Neural cell (in vitro differentiated cells): ENCODE data around the gene SLC52A1. TPM values are rescaled to one million over a fixed set of nuclear protein-coding genes. Genes with fewer than 3 reads are reported as not detected.

Source experiments
- H2AFZ ChIP-seq: fragments of 200-600, 300-800 bp; sonication (generic), shearing (Covaris generic); 2 replicates; pipeline ENCODE4 v1.6.0; 2014; ENCODE audit warnings: low read depth, mild to moderate bottlenecking, antibody characterized with exemption, low read length, moderate library complexity
- H3F3A ChIP-seq: fragments of 200-600 bp; shearing (Covaris generic); 2 replicates; pipeline ENCODE4 v1.6.1; 2016; ENCODE audit warnings: mild to moderate bottlenecking, moderate library complexity, mixed read lengths, antibody characterized with exemption, low read length; ENCODE audit not compliant: insufficient read depth, poor library complexity, severe bottlenecking
- H3K27ac ChIP-seq: fragments of 200-600, 300-800 bp; sonication (generic), shearing (Covaris generic); 2 replicates; pipeline ENCODE4 v1.5.1; 2014; ENCODE audit warnings: mild to moderate bottlenecking, low read length, moderate library complexity
- H3K27me3 ChIP-seq: fragments of 300-800, 200-600 bp; sonication (generic), shearing (Covaris generic); 2 replicates; pipeline ENCODE4 v1.6.0; 2014; ENCODE audit warnings: mild to moderate bottlenecking, low read depth, low read length, moderate library complexity; ENCODE audit not compliant: insufficient read depth
- H3K36me3 ChIP-seq: fragments of 300-800, 200-600 bp; sonication (generic), shearing (Covaris generic); 2 replicates; pipeline ENCODE4 v1.5.1; 2014; ENCODE audit warnings: mild to moderate bottlenecking, antibody characterized with exemption, low read length, moderate library complexity; ENCODE audit not compliant: insufficient read depth
- H3K4me2 ChIP-seq: fragments of 300-800, 200-600 bp; sonication (generic), shearing (Covaris generic); 2 replicates; pipeline ENCODE4 v1.6.0; 2014; ENCODE audit warnings: mild to moderate bottlenecking, low read length
- H3K4me3 ChIP-seq: fragments of 300-800, 200-600 bp; sonication (generic), shearing (Covaris generic); 2 replicates; pipeline ENCODE4 v1.5.1; 2014; ENCODE audit warnings: mild to moderate bottlenecking, low read length, moderate library complexity
- H3K79me2 ChIP-seq: fragments of 200-600 bp; shearing (Covaris generic); replicated peaks from 2 replicates; pipeline ENCODE4 v1.6.0; 2014; ENCODE audit warnings: mild to moderate bottlenecking, low read length, moderate library complexity; ENCODE audit not compliant: insufficient read depth
- H3K9ac ChIP-seq: fragments of 300-800, 200-600 bp; sonication (generic), shearing (Covaris generic); 2 replicates; pipeline ENCODE4 v1.6.1; 2016; ENCODE audit warnings: mild to moderate bottlenecking, low read length, mixed read lengths
- H3K9me2 ChIP-seq: fragments of 200-600 bp; shearing (Covaris generic); 2 replicates; pipeline ENCODE4 v1.6.1; 2016; ENCODE audit warnings: mild to moderate bottlenecking, low read length, mixed read lengths; ENCODE audit not compliant: insufficient read depth
- H3K9me3 ChIP-seq: fragments of 200-600, 300-800 bp; sonication (generic), shearing (Covaris generic); 2 replicates; pipeline ENCODE4 v1.6.1; 2016; ENCODE audit warnings: mild to moderate bottlenecking, mixed run types, low read length, moderate library complexity, mixed read lengths
- H4K20me1 ChIP-seq: fragments of 200-600 bp; shearing (Covaris generic); 2 replicates; pipeline ENCODE4 v1.6.1; 2016; ENCODE audit warnings: mild to moderate bottlenecking, mixed run types; ENCODE audit not compliant: insufficient read depth
- EP300 ChIP-seq: fragments of 450-650 bp; conservative IDR thresholded peaks from 2 replicates; pipeline ENCODE4 v1.6.1; 2014; ENCODE audit warnings: antibody characterized with exemption, mild to moderate bottlenecking, moderate library complexity; ENCODE audit not compliant: poor library complexity, severe bottlenecking
- EZH2 ChIP-seq: fragments of 200-600, 300-800 bp; shearing (Covaris generic), sonication (generic); IDR thresholded peaks from 2 replicates; pipeline ENCODE4 v1.6.1; 2014; ENCODE audit warnings: antibody characterized with exemption, low read length, borderline replicate concordance, mild to moderate bottlenecking; ENCODE audit not compliant: insufficient read depth, poor library complexity, severe bottlenecking
- MXI1 ChIP-seq: fragments of 450-650 bp; conservative IDR thresholded peaks from 2 replicates; pipeline ENCODE4 v1.6.1; 2014; ENCODE audit warnings: antibody characterized with exemption, mild to moderate bottlenecking; ENCODE audit not compliant: poor library complexity, severe bottlenecking
- POLR2AphosphoS5 ChIP-seq: IDR thresholded peaks from 2 replicates; pipeline ENCODE4 v1.6.1; 2012
- RAD21 ChIP-seq: fragments of 450-650 bp; conservative IDR thresholded peaks from 2 replicates; pipeline ENCODE4 v1.6.1; 2014; ENCODE audit warnings: antibody characterized with exemption, mild to moderate bottlenecking, moderate library complexity
- SMC3 ChIP-seq: fragments of 450-650 bp; conservative IDR thresholded peaks from 2 replicates; pipeline ENCODE4 v1.6.1; 2014; ENCODE audit warnings: antibody characterized with exemption, mild to moderate bottlenecking, moderate library complexity; ENCODE audit not compliant: poor library complexity
- TAF1 ChIP-seq: IDR thresholded peaks from 2 replicates; pipeline ENCODE4 v1.6.1; 2012; ENCODE audit warnings: low read depth
- polyA plus RNA-seq: library from polyadenylated mRNA; depleted of rRNA; stranded (reverse); fragments of >200 nt; gene quantifications from 2 replicates; pipeline ENCODE4 v1.2.3, GENCODE V29; 2014
- TF ChIP-seq, protein P1 (sequence below): IDR thresholded peaks from 2 replicates; pipeline ENCODE4 v1.6.1; 2012; ENCODE audit warnings: borderline replicate concordance
- TF ChIP-seq, protein P2 (sequence below): fragments of 450-650 bp; IDR thresholded peaks from 2 replicates; pipeline ENCODE4 v1.5.1; 2014; ENCODE audit warnings: antibody characterized with exemption, mild to moderate bottlenecking, moderate library complexity; ENCODE audit not compliant: poor library complexity, severe bottlenecking

Gene SLC52A1
- polyA plus RNA-seq, 1 donor from 2014 or later = not detected

DNA sequence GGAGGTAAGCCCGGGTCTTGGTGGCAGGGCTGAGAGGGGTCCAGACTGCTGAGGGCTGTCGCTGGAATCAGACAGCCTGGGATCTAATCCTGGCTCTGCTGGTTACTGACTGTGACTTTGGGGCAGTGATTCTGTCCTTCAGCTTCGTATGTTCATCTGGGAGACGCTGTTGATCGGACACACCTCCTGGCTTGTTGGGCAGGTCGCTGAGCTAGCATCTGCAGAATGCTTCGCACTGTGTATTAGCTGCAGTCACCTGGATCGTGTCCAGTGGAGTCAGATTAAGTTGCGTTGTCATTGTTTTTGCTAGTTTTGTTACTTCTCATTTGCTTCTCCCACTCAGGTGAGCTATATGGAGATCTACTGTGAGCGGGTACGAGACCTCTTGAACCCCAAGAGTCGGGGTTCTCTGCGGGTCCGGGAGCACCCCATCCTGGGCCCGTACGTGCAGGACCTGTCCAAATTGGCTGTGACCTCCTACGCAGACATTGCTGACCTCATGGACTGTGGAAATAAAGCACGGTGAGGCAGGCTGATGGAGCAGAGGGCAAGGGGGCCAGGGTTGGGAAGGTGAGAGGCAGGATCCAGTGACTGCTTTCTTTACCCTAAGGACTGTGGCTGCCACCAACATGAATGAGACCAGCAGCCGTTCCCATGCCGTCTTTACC is 33.0 kb downstream of the SLC52A1 start:
- TF ChIP-seq POLR2AphosphoS5 (no peak), SMC3 (no peak), TAF1 (no peak), MXI1 (no peak), EP300 (no peak), RAD21 (no peak), EZH2 (no peak)
- TF ChIP-seq, protein P1, sequence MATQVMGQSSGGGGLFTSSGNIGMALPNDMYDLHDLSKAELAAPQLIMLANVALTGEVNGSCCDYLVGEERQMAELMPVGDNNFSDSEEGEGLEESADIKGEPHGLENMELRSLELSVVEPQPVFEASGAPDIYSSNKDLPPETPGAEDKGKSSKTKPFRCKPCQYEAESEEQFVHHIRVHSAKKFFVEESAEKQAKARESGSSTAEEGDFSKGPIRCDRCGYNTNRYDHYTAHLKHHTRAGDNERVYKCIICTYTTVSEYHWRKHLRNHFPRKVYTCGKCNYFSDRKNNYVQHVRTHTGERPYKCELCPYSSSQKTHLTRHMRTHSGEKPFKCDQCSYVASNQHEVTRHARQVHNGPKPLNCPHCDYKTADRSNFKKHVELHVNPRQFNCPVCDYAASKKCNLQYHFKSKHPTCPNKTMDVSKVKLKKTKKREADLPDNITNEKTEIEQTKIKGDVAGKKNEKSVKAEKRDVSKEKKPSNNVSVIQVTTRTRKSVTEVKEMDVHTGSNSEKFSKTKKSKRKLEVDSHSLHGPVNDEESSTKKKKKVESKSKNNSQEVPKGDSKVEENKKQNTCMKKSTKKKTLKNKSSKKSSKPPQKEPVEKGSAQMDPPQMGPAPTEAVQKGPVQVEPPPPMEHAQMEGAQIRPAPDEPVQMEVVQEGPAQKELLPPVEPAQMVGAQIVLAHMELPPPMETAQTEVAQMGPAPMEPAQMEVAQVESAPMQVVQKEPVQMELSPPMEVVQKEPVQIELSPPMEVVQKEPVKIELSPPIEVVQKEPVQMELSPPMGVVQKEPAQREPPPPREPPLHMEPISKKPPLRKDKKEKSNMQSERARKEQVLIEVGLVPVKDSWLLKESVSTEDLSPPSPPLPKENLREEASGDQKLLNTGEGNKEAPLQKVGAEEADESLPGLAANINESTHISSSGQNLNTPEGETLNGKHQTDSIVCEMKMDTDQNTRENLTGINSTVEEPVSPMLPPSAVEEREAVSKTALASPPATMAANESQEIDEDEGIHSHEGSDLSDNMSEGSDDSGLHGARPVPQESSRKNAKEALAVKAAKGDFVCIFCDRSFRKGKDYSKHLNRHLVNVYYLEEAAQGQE = no peak
- TF ChIP-seq, protein P2, sequence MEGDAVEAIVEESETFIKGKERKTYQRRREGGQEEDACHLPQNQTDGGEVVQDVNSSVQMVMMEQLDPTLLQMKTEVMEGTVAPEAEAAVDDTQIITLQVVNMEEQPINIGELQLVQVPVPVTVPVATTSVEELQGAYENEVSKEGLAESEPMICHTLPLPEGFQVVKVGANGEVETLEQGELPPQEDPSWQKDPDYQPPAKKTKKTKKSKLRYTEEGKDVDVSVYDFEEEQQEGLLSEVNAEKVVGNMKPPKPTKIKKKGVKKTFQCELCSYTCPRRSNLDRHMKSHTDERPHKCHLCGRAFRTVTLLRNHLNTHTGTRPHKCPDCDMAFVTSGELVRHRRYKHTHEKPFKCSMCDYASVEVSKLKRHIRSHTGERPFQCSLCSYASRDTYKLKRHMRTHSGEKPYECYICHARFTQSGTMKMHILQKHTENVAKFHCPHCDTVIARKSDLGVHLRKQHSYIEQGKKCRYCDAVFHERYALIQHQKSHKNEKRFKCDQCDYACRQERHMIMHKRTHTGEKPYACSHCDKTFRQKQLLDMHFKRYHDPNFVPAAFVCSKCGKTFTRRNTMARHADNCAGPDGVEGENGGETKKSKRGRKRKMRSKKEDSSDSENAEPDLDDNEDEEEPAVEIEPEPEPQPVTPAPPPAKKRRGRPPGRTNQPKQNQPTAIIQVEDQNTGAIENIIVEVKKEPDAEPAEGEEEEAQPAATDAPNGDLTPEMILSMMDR = no peak
- H2AFZ ChIP-seq = no peak overlapping the region
- no peak overlapping the region for H3K27ac ChIP-seq
- H3K9ac ChIP-seq = no peak overlapping the region
- peaks cover 16% of the 10 kb centered on the region for H3K79me2 ChIP-seq
- no peaks in the 10 kb centered on the region for H3K9me2 ChIP-seq
- H3K27me3 ChIP-seq = no peaks in the 10 kb centered on the region
- H3F3A ChIP-seq = no peaks in the 10 kb centered on the region
- H4K20me1 ChIP-seq = no peaks in the 10 kb centered on the region
- no peaks in the 10 kb centered on the region for H3K9me3 ChIP-seq
- no peaks in the 10 kb centered on the region for H3K36me3 ChIP-seq
- H3K4me2 ChIP-seq = no peak overlapping the region
- no peak overlapping the region for H3K4me3 ChIP-seq

DNA sequence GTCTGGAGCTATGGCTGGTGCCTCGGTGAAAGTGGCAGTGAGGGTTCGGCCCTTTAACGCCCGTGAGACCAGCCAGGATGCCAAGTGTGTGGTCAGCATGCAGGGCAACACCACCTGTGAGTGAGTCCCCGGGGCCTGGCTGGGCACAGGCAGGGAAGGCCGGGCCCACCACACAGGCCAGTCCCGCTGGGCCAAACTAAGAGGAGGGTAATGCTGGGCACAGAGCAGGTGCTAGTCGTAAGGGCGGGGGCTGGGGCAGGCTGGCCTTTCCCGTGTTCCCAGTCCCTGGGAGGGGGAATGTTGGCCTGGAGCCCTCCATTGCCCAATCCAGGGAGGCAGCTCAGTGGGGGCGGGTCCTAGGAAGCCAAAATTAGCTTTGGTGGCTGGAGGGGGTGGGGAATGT is 35.0 kb downstream of the SLC52A1 start:
- H3K9me3 ChIP-seq = no peaks in the 10 kb centered on the region
- TF ChIP-seq MXI1 = no peak
- TF ChIP-seq, protein P1 = no peak
- no peak for TF ChIP-seq POLR2AphosphoS5
- TF ChIP-seq TAF1 = no peak
- TF ChIP-seq, protein P2 = no peak
- TF ChIP-seq SMC3 = no peak
- no peak for TF ChIP-seq EP300
- no peak for TF ChIP-seq RAD21
- no peak for TF ChIP-seq EZH2
- no peaks in the 10 kb centered on the region for H3K27me3 ChIP-seq
- no peak overlapping the region for H3K27ac ChIP-seq
- no peak overlapping the region for H3K9ac ChIP-seq
- no peak overlapping the region for H3K4me2 ChIP-seq
- H4K20me1 ChIP-seq = no peaks in the 10 kb centered on the region
- H3K79me2 ChIP-seq = peaks cover 16% of the 10 kb centered on the region
- peak overlapping the region; percentile 96 for H3K4me3 ChIP-seq
- no peak overlapping the region for H2AFZ ChIP-seq
- no peaks in the 10 kb centered on the region for H3K36me3 ChIP-seq
- H3F3A ChIP-seq = no peaks in the 10 kb centered on the region
- H3K9me2 ChIP-seq = no peaks in the 10 kb centered on the region
